Activated B cell treated with CpG ODN at 0.5 μM for 24 hours (primary cell): ENCODE data around the gene MYPN. TPM values are rescaled to one million over a fixed set of nuclear protein-coding genes. Genes with fewer than 3 reads are reported as not detected.
"Not testable (repeated sequence)": the region's sequence is repeated elsewhere in the genome, so short reads cannot be mapped to it uniquely, and the experiment has no call there.

Source experiments
- ATAC-seq: fragments of 200-7000 bp; cut with Tn5 transposase; one replicate; pipeline ENCODE4 v1.10.0; 2021; ENCODE audit warnings: low read depth, mild to moderate bottlenecking, moderate library complexity
- CTCF ChIA-PET: fragments of 350-600 bp; sonication (Branson Sonifier 250); formaldehyde crosslinking; loops from one replicate; lab custom pipeline; 2021; ENCODE audit warnings: antibody characterized with exemption; lab: Charles Lee
- POLR2A ChIA-PET: fragments of 350-600 bp; sonication (Branson Sonifier 250); formaldehyde crosslinking; loops from one replicate; lab custom pipeline; 2021; ENCODE audit warnings: antibody characterized with exemption; lab: Charles Lee
- DNase-seq: peaks from one replicate; pipeline ENCODE4 v3.0.0; 2022
- H3K27ac Mint-ChIP-seq: one replicate; pipeline ENCODE4 v1.8.0; 2020; ENCODE audit warnings: mixed read lengths
- H3K27me3 Mint-ChIP-seq: one replicate; pipeline ENCODE4 v1.8.0; 2021; ENCODE audit warnings: mixed read lengths
- H3K36me3 Mint-ChIP-seq: one replicate; pipeline ENCODE4 v1.8.0; 2021; ENCODE audit warnings: low read depth, mixed read lengths
- H3K4me1 Mint-ChIP-seq: one replicate; pipeline ENCODE4 v1.8.0; 2021; ENCODE audit warnings: mixed read lengths
- H3K4me3 Mint-ChIP-seq: one replicate; pipeline ENCODE4 v1.8.0; 2020; ENCODE audit warnings: mild to moderate bottlenecking, mixed read lengths
- H3K9me3 Mint-ChIP-seq: one replicate; pipeline ENCODE4 v1.8.0; 2020; ENCODE audit warnings: mixed read lengths
- CTCF ChIP-seq: fragments of 200-600 bp; IDR thresholded peaks from one replicate; pipeline ENCODE4 v1.8.0; 2022; ENCODE audit warnings: antibody characterized with exemption, mild to moderate bottlenecking
- intact Hi-C: fragments of 100-400 bp; cut with micrococcal nuclease; formaldehyde crosslinking; loops from one replicate; pipeline ENCODE4 v1.15.1; 2024
- total RNA-seq: library from RNA; stranded (reverse); gene quantifications from 2 replicates; pipeline ENCODE4 v1.2.3, GENCODE V29; 2022

Gene MYPN
- total RNA-seq, 1 donor from 2014 or later: not detected

- ATAC-seq (no peak), DNase-seq (no peak)
- H3K36me3 Mint-ChIP-seq: no peaks in the 10 kb centered on the region
- no peak overlapping the region for H3K4me3 Mint-ChIP-seq
- H3K9me3 Mint-ChIP-seq: no peaks in the 10 kb centered on the region
- peaks cover 7% of the 10 kb centered on the region for H3K27me3 Mint-ChIP-seq
- H3K27ac Mint-ChIP-seq: no peak overlapping the region
- intact Hi-C loops: no loop called here
- CTCF ChIA-PET: no interaction called here
- no peak for TF ChIP-seq CTCF
- no peaks in the 10 kb centered on the region for H3K4me1 Mint-ChIP-seq
- POLR2A ChIA-PET: interaction anchor here (0.7 kb wide), 1 partner anchor 139 kb away, joined by 3 read pairs; no protein-coding TSS in a partner anchor
These were observed 129.1 kb downstream of the MYPN start for GRCh38 chr10:68238371-68238770.

- POLR2A ChIA-PET: no interaction called here
- no peak for TF ChIP-seq CTCF
- CTCF ChIA-PET: no interaction called here
- intact Hi-C loops: no loop called here
- ATAC-seq (no peak), DNase-seq (no peak)
- Mint-ChIP-seq H3K4me1 (no peaks in the 10 kb centered on the region), H3K27me3 (peaks cover under 1% of the 10 kb centered on the region), H3K4me3 (no peak overlapping the region), H3K9me3 (no peaks in the 10 kb centered on the region), H3K27ac (no peak overlapping the region), H3K36me3 (no peaks in the 10 kb centered on the region)
These were observed 129.8 kb downstream of the MYPN start for GRCh38 chr10:68239069-68239468.

GRCh38 chr10:68239596-68240150 lies 130.4 kb downstream of the MYPN start:
- no peak overlapping the region for H3K27ac Mint-ChIP-seq
- no peaks in the 10 kb centered on the region for H3K4me1 Mint-ChIP-seq
- no peak for TF ChIP-seq CTCF
- DNase-seq (no peak), ATAC-seq (no peak)
- H3K4me3 Mint-ChIP-seq: no peak overlapping the region
- H3K9me3 Mint-ChIP-seq: no peaks in the 10 kb centered on the region
- no peaks in the 10 kb centered on the region for H3K27me3 Mint-ChIP-seq
- H3K36me3 Mint-ChIP-seq: no peaks in the 10 kb centered on the region
- CTCF ChIA-PET: no interaction called here
- POLR2A ChIA-PET: no interaction called here
- intact Hi-C loops: no loop called here

- H3K4me1 Mint-ChIP-seq: no peaks in the 10 kb centered on the region
- ATAC-seq: no peak
- POLR2A ChIA-PET: no interaction called here
These were observed 132.8 kb downstream of the MYPN start for GRCh38 chr10:68242051-68242450.

GRCh38 chr10:68246397-68246796 lies 137.1 kb downstream of the MYPN start:
- H3K27ac Mint-ChIP-seq, H3K27me3 Mint-ChIP-seq, H3K4me1 Mint-ChIP-seq, H3K4me3 Mint-ChIP-seq, intact Hi-C loops, H3K36me3 Mint-ChIP-seq, CTCF ChIA-PET, POLR2A ChIA-PET, H3K9me3 Mint-ChIP-seq, DNase-seq, ATAC-seq: not testable (repeated sequence)

More at GRCh38 chr10:68242051-68242450, 132.8 kb downstream of the MYPN start:
- Mint-ChIP-seq H3K4me3 (no peak overlapping the region), H3K27me3 (no peaks in the 10 kb centered on the region), H3K9me3 (no peaks in the 10 kb centered on the region), H3K36me3 (no peaks in the 10 kb centered on the region), H3K27ac (no peak overlapping the region)
- DNase-seq: no peak
- TF ChIP-seq CTCF: no peak
- CTCF ChIA-PET: no interaction called here
- intact Hi-C loops: no loop called here

GRCh38 chr10:68247931-68248330 lies 138.6 kb downstream of the MYPN start:
- no peaks in the 10 kb centered on the region for H3K9me3 Mint-ChIP-seq
- TF ChIP-seq CTCF: no peak
- POLR2A ChIA-PET: no interaction called here
- DNase-seq (no peak), ATAC-seq (no peak)
- intact Hi-C loops: no loop called here
- H3K27ac Mint-ChIP-seq: no peak overlapping the region
- H3K4me1 Mint-ChIP-seq: peaks cover 6% of the 10 kb centered on the region
- no peaks in the 10 kb centered on the region for H3K36me3 Mint-ChIP-seq
- H3K27me3 Mint-ChIP-seq: no peaks in the 10 kb centered on the region
- H3K4me3 Mint-ChIP-seq: no peak overlapping the region
- CTCF ChIA-PET: no interaction called here
